Activated CD4-positive, alpha-beta T cell treated with anti-CD3 and anti-CD28 coated beads, Interleukin-2, amount 50 U/mL, for 48 hours (primary cell): ENCODE data around the gene EVPL.
A peak's percentile ranks its signal among the peaks of the same experiment; 100 is the strongest.
"Not testable (repeated sequence)": the region's sequence is repeated elsewhere in the genome, so short reads cannot be mapped to it uniquely, and the experiment has no call there.

ENCODE experiments used
- DNase-seq, 2 experiments: peaks; one replicate each; pipeline ENCODE4 v3.0.0-alpha.2; 2020

EVPL gene

GRCh38 chr17:76027159-76027839 is at the start of gene EVPL:
Gene EVPL, minus strand, starts transcription at chr17:76027306. Its CDS starts 108 bp downstream, at chr17:76027198.
- DNase-seq = no peak

GRCh38 chr17:76076146-76076764 is 49.1 kb upstream of the EVPL start:
- peak in 1 of 2 experiments; percentile 19 for DNase-seq

GRCh38 chr17:76075364-76076145 is 48.4 kb upstream of the EVPL start:
- peak; percentile 31 to 49 for DNase-seq

GRCh38 chr17:76074390-76075363 is 47.6 kb upstream of the EVPL start, which contains the start of gene GALR2:
Gene GALR2, plus strand, starts transcription at chr17:76074781. Its CDS starts 103 bp downstream, at chr17:76074884.
- no peak for DNase-seq

- DNase-seq = peak; percentile 87 to 89
Observed at GRCh38 chr17:76072148-76072858, 45.2 kb upstream of the EVPL start, which contains the start of gene SRP68. Gene SRP68, minus strand, starts transcription at chr17:76072517. Its CDS starts 26 bp downstream, at chr17:76072491.

GRCh38 chr17:76071531-76072147 is 44.5 kb upstream of the EVPL start:
- DNase-seq = peak in 1 of 2 experiments; percentile 45

- DNase-seq = no peak
Observed at GRCh38 chr17:76065775-76066174, 38.7 kb upstream of the EVPL start.

GRCh38 chr17:76063875-76064546 is 36.9 kb upstream of the EVPL start:
- peak; percentile 62 to 74 for DNase-seq

- not testable (repeated sequence) for DNase-seq
Observed at GRCh38 chr17:76058264-76058663, 31.2 kb upstream of the EVPL start.

- no peak for DNase-seq
Observed at GRCh38 chr17:76056882-76057281, 29.8 kb upstream of the EVPL start.

- peak in 1 of 2 experiments; percentile 8 for DNase-seq
Observed at GRCh38 chr17:76054112-76054476, 27.0 kb upstream of the EVPL start.

- DNase-seq = peak; percentile 26 to 32
Observed at GRCh38 chr17:76053246-76054111, 26.4 kb upstream of the EVPL start.

- DNase-seq = no peak
Observed at GRCh38 chr17:76051561-76051960, 24.5 kb upstream of the EVPL start.

- no peak for DNase-seq
Observed at GRCh38 chr17:76050538-76051467, 23.7 kb upstream of the EVPL start.

- no peak for DNase-seq
Observed at GRCh38 chr17:76049836-76050537, 22.9 kb upstream of the EVPL start.

GRCh38 chr17:76049239-76049638 is 22.1 kb upstream of the EVPL start:
- DNase-seq = no peak

- no peak for DNase-seq
Observed at GRCh38 chr17:76048711-76049110, 21.6 kb upstream of the EVPL start.
